Measurements from ENCODE around the gene CMC1. TPM values are rescaled to one million over a fixed set of nuclear protein-coding genes. Genes with fewer than 3 reads are reported as not detected.

The CMC1 gene
- total RNA-seq, 1 donor from 2014 or later, result 20.1 TPM

DNA sequence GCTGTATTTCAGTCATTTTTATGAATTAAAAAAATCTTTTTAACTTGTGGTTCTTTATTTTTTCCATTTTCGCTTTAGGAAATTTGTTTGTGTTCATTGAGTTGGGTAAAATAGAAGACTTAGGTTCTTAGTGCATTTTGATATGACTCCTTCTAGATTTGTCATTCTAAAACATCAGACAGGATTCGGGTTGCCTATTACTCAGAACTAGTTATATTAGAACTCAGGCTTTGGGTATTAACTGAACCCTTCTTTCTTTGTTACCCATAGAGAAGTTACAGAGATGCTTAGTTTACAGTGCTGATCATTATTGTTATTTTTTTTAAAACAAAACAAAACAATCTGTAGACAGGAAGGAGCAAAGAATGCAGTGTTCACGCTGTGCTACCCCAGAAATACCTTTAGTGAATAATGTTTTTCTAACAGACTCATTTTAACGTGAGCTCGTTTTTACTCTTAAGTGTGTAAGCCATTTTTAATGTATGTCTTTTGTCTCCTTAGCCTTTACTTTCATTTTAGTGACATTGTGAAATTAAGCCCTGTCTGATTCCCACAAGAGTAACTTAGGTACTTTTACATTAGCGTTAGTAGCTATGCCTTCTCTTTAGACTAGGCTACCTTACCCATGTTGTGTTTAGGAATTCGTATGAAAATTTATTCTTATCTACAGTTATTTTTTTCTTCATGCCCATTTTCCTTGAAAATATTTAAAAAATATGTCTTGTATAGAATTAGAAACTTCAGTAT lies 53.4 kb downstream of the CMC1 start:
- TF ChIP-seq, protein P1, sequence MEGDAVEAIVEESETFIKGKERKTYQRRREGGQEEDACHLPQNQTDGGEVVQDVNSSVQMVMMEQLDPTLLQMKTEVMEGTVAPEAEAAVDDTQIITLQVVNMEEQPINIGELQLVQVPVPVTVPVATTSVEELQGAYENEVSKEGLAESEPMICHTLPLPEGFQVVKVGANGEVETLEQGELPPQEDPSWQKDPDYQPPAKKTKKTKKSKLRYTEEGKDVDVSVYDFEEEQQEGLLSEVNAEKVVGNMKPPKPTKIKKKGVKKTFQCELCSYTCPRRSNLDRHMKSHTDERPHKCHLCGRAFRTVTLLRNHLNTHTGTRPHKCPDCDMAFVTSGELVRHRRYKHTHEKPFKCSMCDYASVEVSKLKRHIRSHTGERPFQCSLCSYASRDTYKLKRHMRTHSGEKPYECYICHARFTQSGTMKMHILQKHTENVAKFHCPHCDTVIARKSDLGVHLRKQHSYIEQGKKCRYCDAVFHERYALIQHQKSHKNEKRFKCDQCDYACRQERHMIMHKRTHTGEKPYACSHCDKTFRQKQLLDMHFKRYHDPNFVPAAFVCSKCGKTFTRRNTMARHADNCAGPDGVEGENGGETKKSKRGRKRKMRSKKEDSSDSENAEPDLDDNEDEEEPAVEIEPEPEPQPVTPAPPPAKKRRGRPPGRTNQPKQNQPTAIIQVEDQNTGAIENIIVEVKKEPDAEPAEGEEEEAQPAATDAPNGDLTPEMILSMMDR (IDR thresholded peaks at IDR 0.05; ENCODE audit: insufficient read depth, low read length, poor library complexity, severe bottlenecking), result no peak
- no peaks in the 10 kb centered on the region for H3K27me3 ChIP-seq (ENCODE audit: control insufficient read depth, insufficient read depth, low read length)
- no peak overlapping the region for H3K4me3 ChIP-seq (ENCODE audit: low read depth, low read length)
- no peak for DNase-seq (ENCODE audit: low read depth)
- H3K36me3 ChIP-seq (ENCODE audit: control insufficient read depth, insufficient read depth, low read length), result no peaks in the 10 kb centered on the region

GRCh38 chr3:28295898-28296490 lies 54.6 kb downstream of the CMC1 start:
- no peaks in the 10 kb centered on the region for H3K27me3 ChIP-seq (ENCODE audit: control insufficient read depth, insufficient read depth, low read length)
- no peaks in the 10 kb centered on the region for H3K36me3 ChIP-seq (ENCODE audit: control insufficient read depth, insufficient read depth, low read length)
- TF ChIP-seq, protein P1 (IDR thresholded peaks at IDR 0.05; ENCODE audit: insufficient read depth, low read length, poor library complexity, severe bottlenecking), result no peak
- H3K4me3 ChIP-seq (ENCODE audit: low read depth, low read length), result no peak overlapping the region
- no peak for DNase-seq (ENCODE audit: low read depth)

DNA sequence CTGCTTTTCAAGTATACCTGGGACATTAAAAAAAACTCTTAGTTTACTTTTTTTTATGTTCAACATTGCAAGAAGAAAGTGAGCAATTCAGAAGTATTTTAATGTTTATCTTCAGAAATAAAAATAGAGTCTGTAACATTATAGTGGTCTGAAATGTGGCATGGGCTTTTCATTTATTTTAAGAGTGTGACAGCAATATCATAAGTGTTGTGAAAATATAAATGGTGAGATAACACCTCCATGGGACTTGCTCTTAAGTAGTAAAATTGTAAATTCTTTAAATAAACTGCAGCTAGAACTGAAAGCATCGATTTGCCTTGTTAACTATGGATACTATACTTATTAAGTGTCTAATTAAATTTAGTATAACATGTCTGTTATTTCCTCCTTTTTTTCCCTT lies 58.3 kb downstream of the CMC1 start:
- TF ChIP-seq, protein P1 (IDR thresholded peaks at IDR 0.05; ENCODE audit: insufficient read depth, low read length, poor library complexity, severe bottlenecking), result no peak
- no peaks in the 10 kb centered on the region for H3K36me3 ChIP-seq (ENCODE audit: control insufficient read depth, insufficient read depth, low read length)
- no peak for DNase-seq (ENCODE audit: low read depth)
- no peak overlapping the region for H3K4me3 ChIP-seq (ENCODE audit: low read depth, low read length)
- no peaks in the 10 kb centered on the region for H3K27me3 ChIP-seq (ENCODE audit: control insufficient read depth, insufficient read depth, low read length)

DNA sequence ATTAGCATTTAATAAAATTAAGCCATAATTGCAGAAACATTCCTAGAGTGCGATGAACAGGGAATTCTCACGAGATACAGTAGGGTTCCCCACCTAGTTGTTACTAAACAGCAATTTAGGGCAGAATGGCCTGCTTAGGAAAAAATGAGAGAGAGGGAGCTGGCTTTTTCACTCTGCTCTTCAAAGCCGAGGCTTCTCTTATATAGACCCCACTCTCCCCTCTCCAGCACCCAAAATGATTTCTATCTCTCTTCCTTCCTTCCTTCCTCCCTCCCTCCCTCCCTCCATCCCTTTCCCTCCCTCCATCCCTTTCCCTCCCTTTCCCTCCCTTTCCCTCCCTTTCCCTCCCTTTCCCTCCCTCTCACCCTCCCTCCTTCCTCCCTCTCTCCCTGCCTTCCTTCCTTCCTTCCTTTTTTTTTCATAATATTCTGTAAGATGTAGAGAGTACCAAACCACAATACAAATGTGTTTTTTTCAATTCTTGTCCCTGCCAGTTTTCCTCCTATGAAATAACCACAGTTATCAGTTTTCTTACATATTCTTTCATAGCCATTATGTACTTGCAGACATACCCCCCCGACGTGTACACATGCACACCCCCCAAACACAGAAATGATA lies 59.0 kb downstream of the CMC1 start:
- no peak for DNase-seq (ENCODE audit: low read depth)
- TF ChIP-seq, protein P1 (IDR thresholded peaks at IDR 0.05; ENCODE audit: insufficient read depth, low read length, poor library complexity, severe bottlenecking), result no peak
- no peak overlapping the region for H3K4me3 ChIP-seq (ENCODE audit: low read depth, low read length)
- no peaks in the 10 kb centered on the region for H3K36me3 ChIP-seq (ENCODE audit: control insufficient read depth, insufficient read depth, low read length)
- no peaks in the 10 kb centered on the region for H3K27me3 ChIP-seq (ENCODE audit: control insufficient read depth, insufficient read depth, low read length)

DNA sequence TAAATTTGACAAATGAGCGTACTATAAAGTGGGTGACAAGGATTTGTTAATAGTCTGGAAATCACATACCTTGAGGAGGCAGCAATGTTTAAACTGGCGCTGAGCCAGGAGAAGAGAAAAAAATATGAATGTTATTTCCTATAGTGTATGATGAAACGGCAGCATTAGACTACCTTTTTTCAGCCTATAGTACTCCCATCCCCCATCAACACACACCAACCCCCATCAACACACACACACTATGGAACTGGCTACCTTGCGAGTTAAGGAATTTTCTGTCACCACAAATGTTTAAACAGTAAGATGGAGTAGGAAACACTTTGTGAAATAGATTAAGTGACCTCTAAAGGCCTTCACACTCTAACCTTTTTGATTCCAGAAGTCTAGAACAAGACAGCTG lies 60.3 kb downstream of the CMC1 start:
- Histone ChIP-seq H3K4me3 (ENCODE audit: low read depth, low read length) (no peak overlapping the region), H3K36me3 (ENCODE audit: control insufficient read depth, insufficient read depth, low read length) (no peaks in the 10 kb centered on the region), H3K27me3 (ENCODE audit: control insufficient read depth, insufficient read depth, low read length) (no peaks in the 10 kb centered on the region)
- TF ChIP-seq, protein P1 (IDR thresholded peaks at IDR 0.05; ENCODE audit: insufficient read depth, low read length, poor library complexity, severe bottlenecking), result no peak
- DNase-seq (ENCODE audit: low read depth), result no peak
